OCI-LY3 (cell line): ENCODE data around the gene PTPRT.

Experiments used
- EZH2phosphoT487 ChIP-seq: fragments of 200-600 bp; shearing (Covaris generic); IDR thresholded peaks from 2 replicates; pipeline ENCODE4 v1.6.1; 2018; ENCODE audit warnings: antibody characterized with exemption, mixed run types, low read depth
- TF ChIP-seq, protein P1 (sequence below): fragments of 200-600, 300-600 bp; sonication (generic); IDR thresholded peaks from 2 replicates; pipeline ENCODE4 v1.5.1; 2014; ENCODE audit warnings: antibody characterized with exemption, low read length, low read depth

DNA sequence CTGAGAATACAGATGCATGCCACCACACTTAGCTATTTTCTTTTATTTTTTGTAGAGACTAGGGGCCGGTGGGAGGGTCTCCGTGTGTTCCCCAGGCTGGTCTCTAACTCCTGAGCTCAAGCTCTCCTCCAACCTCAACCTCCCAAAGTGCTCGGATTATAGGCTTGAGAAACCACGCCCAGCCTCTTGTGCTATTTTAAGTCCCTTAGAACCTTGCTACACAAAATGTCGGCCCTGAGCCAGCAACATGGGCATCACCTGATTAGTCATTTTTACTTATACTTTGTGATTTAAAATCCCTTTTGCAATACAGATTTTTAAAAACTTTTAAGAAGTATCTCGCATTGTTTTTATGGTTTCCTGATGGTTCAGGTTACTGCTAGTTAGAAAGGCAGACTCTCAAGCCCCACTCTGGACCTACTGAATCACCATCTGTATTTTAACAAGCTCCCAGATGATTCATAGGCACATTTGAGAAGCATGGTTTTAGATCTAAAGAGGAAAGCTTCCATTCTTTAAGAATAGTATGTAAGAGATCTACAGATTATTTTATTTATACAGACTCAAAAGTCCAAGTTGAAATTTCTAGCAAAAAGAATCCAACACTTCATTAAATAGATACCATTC, 186.3 kb downstream of the PTPRT start:
- TF ChIP-seq, protein P1, sequence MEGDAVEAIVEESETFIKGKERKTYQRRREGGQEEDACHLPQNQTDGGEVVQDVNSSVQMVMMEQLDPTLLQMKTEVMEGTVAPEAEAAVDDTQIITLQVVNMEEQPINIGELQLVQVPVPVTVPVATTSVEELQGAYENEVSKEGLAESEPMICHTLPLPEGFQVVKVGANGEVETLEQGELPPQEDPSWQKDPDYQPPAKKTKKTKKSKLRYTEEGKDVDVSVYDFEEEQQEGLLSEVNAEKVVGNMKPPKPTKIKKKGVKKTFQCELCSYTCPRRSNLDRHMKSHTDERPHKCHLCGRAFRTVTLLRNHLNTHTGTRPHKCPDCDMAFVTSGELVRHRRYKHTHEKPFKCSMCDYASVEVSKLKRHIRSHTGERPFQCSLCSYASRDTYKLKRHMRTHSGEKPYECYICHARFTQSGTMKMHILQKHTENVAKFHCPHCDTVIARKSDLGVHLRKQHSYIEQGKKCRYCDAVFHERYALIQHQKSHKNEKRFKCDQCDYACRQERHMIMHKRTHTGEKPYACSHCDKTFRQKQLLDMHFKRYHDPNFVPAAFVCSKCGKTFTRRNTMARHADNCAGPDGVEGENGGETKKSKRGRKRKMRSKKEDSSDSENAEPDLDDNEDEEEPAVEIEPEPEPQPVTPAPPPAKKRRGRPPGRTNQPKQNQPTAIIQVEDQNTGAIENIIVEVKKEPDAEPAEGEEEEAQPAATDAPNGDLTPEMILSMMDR, result no peak
- no peak for TF ChIP-seq EZH2phosphoT487
